ENCODE data around the gene OR56B1. TPM values are rescaled to one million over a fixed set of nuclear protein-coding genes. Genes with fewer than 3 reads are reported as not detected.
"Not testable (repeated sequence)": the region's sequence is repeated elsewhere in the genome, so short reads cannot be mapped to it uniquely, and the experiment has no call there.

Gene OR56B1
- total RNA-seq = not detected in 2 replicates
- polyA plus RNA-seq (2012) = not detected

GRCh38 chr11:5736396-5736795 is at the start of gene OR56B1:
OR56B1 (plus strand) TSS chr11:5736448; CDS start chr11:5736517, 69 bp downstream.
- DNase-seq (ENCODE audit: low read depth) = no peak

GRCh38 chr11:5688482-5688881 is 47.8 kb upstream of the OR56B1 start:
- no peak for DNase-seq (ENCODE audit: low read depth)

DNA sequence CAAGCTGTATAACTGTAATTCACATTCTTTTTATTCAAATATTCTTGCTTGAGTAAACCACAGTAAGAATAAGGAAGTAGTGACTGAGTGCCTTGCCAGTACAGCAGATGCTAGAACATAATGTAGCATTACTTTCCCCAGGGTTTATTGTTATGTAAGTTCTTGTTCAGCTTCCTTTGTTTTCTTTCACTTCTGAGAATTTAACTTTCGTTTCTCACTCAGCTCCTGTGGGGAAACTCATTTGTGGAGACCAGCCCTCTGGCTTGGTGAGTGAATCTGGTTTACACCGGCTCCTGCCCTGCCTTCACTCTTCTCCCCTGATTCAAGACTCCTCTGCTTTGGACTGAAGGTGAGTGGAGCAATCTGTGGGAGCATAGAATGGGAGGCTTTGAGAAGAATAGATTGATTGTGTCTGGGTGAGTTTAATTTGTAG is 46.7 kb upstream of the OR56B1 start, which contains the start of gene TRIM22:
Gene TRIM22, plus strand, starts transcription at position 240 of the 433 bp plus-strand sequence. CDS start 6,443 bp downstream, outside the sequence.
- peak; percentile 81 for DNase-seq (ENCODE audit: low read depth)

- peak; percentile 67 for DNase-seq (ENCODE audit: low read depth)
Observed at GRCh38 chr11:5690216-5690615, 46.0 kb upstream of the OR56B1 start.

DNA sequence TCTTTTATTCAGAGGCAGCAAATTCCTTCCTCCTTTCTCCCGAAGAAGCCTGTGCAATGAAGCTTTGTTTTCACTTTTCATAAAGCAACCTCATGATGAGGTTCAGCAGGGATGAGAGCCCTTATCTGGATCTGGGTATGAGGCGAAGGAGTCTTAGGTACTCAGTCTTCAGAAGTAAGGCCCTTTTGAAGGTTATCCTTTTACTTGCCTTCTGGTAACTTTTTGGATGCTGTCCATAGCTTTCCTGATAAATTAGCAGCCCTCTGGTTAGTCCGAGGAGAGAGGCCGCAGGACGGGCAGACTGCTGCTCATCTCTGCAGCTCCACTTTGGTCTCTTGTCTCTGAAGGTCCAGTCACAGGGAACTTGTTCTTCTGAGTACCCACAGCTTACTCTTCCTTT is 45.5 kb upstream of the OR56B1 start:
- DNase-seq (ENCODE audit: low read depth) = peak; percentile 67

DNA sequence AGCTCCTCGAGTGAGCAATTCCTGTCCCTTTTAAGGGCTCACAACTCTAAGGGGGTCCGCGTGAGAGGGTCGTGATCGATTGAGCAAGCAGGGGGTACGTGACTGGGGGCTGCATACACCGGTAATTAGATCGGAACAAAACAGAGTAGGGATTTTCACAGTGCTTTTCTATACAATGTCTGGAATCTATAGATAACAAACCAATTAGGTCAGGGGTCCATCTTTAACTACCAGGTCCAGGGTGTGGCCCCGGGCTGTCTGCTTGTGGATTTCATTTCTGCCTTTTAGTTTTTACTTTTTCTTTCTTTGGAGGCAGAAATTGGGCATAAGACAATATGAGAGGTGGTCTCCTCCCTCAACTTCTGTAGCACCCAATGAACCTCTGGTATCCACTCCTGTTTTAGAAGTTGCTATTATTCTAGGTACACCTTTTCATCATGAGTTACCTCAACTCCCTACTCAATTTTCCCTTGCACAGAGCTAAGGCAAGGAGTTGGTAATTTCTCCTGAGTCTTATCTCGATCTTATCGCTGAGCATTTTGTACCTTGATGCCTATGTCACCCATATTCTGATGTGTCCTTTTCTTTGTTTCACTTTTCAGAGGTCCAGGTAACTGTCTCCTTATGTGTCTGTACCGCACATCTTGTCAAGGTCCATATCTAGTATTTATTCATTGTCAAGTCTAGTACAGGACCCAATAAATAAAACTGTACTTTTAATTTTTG is 44.8 kb upstream of the OR56B1 start:
- DNase-seq (ENCODE audit: low read depth) = not testable (repeated sequence)

DNA sequence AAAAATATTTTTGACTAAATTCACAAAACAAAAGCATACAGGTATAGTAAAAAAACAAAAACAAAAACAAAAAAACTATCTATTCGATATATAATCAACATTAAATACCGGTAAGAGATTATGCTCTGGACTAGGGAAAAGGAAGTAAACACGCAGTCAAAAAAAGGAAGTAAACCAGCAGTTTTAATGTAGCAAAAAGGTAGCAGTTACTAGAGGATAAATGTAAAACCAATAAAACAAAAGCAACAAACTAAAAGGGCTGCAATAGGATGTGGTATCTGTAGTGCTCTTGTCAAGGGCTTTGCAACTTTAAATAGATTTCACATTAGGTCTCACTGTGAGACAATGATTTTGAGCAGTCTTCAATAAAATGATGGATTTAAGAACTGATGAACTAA is 44.3 kb upstream of the OR56B1 start:
- DNase-seq (ENCODE audit: low read depth) = no peak

- DNase-seq (ENCODE audit: low read depth) = no peak
Observed at GRCh38 chr11:5694642-5695041, 41.6 kb upstream of the OR56B1 start.

DNA sequence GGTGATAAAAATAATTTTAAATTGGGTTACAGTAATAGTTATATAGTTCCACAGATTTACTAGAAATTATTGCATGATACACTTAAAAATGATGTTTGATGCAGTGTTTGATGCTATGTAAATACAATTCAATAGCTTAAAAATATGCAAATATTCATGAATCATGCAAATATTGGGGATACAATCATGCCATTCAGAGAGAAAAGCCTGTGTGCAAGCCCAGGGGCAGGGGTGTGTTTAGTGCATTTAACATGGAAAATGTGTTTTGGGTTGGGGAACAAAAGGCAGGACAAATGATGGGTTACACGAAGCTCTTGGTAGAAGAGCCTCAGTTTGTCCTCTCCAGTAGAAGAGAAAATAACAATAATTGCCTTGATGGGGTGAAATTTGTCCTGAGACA is 40.7 kb upstream of the OR56B1 start:
- no peak for DNase-seq (ENCODE audit: low read depth)

- DNase-seq (ENCODE audit: low read depth) = peak; percentile 91
Observed at GRCh38 chr11:5696210-5696609, 40.0 kb upstream of the OR56B1 start.

DNA sequence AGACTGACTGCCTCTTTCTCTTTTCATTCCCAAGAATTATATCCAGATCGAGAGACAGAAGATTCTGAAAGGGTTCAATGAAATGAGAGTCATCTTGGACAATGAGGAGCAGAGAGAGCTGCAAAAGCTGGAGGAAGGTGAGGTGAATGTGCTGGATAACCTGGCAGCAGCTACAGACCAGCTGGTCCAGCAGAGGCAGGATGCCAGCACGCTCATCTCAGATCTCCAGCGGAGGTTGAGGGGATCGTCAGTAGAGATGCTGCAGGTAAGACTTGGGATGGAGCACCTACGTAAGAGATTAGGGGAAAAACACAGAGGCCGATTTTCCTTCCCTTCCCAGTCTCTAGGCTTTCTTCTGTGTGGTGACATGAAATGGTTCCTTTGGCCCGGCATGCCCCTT is 38.0 kb upstream of the OR56B1 start:
- no peak for DNase-seq (ENCODE audit: low read depth)

DNA sequence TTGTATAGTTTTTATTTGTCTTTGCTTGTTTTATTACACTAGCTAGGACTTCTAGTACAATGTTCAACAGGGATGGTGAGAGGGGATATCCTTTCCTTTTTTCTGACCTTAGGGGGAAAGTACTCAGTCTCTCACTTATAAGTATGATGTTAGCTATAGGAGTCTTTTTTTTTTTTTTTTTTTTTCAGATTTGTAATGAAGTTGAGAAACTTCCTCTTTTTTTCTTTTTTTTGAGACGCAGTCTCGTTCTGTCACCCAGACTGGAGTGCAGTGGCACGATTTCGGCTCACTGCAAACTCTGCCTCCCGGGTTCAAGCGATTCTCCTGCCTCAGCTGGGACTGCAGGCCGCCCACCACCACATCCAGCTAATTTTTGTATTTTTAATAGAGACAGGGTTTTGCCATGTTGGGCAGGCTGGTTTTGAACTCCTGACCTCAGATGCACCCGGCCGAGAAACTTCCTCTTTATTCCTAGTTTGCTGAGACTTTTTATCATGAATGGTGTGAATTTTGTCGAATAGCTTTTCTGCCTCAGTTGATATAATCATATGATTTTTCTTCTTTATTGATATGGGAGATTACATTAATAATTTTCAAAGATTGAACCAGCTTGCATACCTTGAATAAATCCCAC is 35.7 kb upstream of the OR56B1 start:
- DNase-seq (ENCODE audit: low read depth) = no peak

GRCh38 chr11:5701055-5701577 is 35.1 kb upstream of the OR56B1 start:
- DNase-seq (ENCODE audit: low read depth) = no peak

DNA sequence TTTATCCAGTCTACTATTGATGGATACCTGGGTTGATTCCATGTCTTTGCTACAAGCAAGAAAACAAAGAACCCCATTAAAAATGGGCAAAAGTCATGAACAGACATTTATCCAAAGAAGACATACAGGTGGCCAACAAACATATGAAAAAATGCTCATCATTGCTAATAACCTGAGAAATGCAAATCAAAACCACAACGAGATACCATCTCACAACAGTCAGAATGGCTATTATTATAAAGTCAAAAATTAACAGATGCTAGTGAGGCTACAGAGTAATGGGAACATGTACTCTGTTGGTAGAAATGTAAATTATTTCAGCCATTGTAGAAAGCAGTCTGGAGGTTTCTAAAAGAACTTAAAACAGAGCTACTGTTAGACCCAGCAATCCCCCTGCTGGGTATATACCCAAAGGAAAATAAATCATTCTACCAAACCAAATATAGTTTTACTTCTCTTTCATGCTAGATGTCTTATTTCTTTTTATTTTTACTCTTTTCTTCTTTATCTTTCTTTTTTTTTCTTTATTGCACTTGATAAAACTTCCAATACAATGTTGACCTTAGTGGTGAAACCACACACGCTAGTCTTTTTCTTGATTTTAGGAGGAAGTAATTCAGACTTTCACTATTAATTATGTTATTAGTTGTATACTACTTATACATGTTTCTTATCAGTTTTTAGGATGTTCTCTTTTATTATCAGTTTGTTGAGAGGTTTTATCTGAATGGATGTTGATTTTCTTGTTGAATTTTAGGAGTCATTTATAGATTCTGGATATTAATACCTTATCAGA is 32.3 kb upstream of the OR56B1 start:
- no peak for DNase-seq (ENCODE audit: low read depth)

GRCh38 chr11:5705688-5706087 is 30.6 kb upstream of the OR56B1 start:
- no peak for DNase-seq (ENCODE audit: low read depth)

DNA sequence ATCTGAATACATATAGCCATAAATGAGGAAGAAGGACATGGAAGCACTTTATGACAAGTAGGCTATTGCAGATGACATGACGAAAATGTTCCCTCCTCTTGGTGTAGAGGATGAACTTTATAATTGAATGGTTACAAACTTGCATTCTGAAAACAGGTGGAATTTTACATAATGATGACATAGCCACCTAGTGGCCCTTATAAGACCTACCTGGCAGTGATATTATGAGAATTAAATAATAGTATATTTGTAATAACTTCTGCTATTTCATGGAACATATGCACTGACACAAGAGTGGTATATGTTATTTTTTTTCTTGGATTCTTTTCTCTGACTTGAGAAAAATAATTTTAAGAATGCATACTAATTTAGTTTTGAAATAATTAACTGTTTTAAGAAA is 23.7 kb upstream of the OR56B1 start:
- no peak for DNase-seq (ENCODE audit: low read depth)

GRCh38 chr11:5713695-5714094 is 22.6 kb upstream of the OR56B1 start:
- DNase-seq (ENCODE audit: low read depth) = no peak

GRCh38 chr11:5716518-5716917 is 19.7 kb upstream of the OR56B1 start:
- DNase-seq (ENCODE audit: low read depth) = not testable (repeated sequence)

DNA sequence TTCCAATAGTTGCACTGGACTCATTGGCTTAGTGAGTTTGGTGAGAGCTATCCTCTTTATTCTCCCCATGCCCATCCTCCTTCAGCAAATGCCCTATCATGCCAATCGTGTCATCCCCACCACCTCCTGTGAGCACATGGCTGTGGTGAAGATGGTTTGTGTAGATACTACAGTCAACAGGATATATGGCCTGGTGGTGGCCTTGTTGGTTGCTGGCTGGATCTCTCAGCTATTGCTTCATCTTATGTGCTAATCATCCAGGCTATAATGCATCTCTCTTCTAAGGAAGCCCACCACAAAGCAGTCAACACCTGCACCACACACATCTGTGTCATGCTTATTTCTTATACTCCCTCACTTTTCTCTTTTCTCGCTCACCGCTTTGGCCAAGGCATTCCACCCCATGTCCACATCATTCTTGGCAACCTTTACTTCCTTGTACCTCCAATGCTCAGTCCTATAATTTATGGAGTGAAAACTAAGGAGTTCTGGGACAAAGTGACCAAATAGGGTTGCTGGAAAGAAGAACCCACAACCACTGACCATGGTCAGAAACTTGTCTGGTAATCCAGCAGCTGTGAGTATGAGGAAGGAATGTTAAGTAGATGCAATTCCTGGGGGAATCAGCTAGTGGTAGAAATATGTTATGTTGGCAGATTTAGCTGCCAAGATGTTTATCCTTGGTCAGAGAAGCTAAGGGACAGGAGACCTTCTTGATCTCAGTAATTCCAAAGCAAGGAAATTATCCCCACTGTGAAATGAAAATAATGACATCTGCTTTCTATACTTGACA is 16.3 kb upstream of the OR56B1 start:
- DNase-seq (ENCODE audit: low read depth) = peak; percentile 76

DNA sequence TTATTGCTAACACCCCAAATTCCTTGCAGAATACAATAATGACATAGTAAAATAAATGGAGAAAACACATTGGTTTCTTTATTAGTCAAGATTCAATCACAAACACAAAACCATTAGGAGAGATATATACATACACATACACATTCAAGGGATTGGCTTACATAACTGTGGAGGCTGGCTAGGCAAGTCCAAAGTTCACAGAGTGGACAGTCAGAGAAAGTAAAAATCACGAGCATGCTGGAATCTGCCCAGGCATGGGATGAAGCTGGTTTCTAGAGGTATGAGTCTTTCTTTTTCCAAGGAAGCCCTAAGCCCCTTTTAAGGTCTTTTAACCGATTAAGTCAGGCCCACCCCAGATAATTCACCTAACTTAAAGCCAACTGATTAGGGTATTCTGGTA is 13.6 kb upstream of the OR56B1 start:
- DNase-seq (ENCODE audit: low read depth) = no peak

DNA sequence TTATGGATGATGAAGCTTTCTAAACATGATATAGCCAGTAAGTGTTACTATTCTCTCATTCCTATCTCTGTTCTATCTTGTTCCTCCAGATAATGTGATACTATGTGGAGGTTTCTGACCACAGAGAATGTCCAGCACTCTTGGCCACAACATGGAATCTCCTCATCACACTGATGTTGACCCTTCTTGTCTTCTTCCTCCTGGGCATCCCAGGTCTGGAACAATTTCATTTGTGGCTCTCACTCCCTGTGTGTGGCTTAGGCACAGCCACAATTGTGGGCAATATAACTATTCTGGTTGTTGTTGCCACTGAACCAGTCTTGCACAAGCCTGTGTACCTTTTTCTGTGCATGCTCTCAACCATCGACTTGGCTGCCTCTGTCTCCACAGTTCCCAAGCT is 9.9 kb upstream of the OR56B1 start:
- DNase-seq (ENCODE audit: low read depth) = peak; percentile 73

Measured in myocyte (in vitro differentiated cells).